Coronary artery (tissue), 2 donors: ENCODE measurements around the gene CNN3.

Experiments used
- DNase-seq: peaks from one replicate; pipeline ENCODE4 v3.0.0-alpha.2; 2017; ENCODE audit warnings: low spot score
- H3K27ac ChIP-seq, 2 donors: fragments of 200-600 bp; sonication (generic); one replicate each; pipeline ENCODE4 v1.5.1; 2016 to 2019
- H3K4me3 ChIP-seq: fragments of 200-600 bp; sonication (generic); 2 replicates; pipeline ENCODE4 v1.5.1; 2016; ENCODE audit warnings: mild to moderate bottlenecking, moderate library complexity
- TF ChIP-seq, protein P1 (sequence below): fragments of 200-600 bp; sonication (generic); IDR thresholded peaks from one replicate; pipeline ENCODE4 v1.5.1; 2019; ENCODE audit warnings: antibody characterized with exemption

The CNN3 gene

DNA sequence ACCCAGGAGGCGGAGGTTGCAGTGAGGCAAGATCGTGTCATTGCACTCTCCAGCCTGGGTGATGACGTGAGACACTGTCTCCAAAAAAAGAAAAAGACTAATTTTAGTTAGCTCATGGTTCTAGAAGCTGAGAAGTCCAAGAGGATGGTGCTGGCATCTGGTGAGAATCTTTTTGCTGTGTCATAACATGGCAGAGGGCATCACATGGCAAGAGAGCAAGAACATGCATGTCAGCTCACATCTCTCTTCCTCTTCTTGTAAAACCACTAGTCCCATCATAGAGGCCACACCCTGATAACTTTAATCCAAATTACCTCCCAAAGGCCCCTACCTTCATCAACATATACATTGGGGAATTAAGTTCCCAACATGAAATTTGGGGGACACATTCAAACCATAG is 13.8 kb upstream of the CNN3 start:
- Histone ChIP-seq H3K27ac (no peak overlapping the region), H3K4me3 (no peak overlapping the region)
- no peak for DNase-seq
- TF ChIP-seq, protein P1, sequence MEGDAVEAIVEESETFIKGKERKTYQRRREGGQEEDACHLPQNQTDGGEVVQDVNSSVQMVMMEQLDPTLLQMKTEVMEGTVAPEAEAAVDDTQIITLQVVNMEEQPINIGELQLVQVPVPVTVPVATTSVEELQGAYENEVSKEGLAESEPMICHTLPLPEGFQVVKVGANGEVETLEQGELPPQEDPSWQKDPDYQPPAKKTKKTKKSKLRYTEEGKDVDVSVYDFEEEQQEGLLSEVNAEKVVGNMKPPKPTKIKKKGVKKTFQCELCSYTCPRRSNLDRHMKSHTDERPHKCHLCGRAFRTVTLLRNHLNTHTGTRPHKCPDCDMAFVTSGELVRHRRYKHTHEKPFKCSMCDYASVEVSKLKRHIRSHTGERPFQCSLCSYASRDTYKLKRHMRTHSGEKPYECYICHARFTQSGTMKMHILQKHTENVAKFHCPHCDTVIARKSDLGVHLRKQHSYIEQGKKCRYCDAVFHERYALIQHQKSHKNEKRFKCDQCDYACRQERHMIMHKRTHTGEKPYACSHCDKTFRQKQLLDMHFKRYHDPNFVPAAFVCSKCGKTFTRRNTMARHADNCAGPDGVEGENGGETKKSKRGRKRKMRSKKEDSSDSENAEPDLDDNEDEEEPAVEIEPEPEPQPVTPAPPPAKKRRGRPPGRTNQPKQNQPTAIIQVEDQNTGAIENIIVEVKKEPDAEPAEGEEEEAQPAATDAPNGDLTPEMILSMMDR: no peak

DNA sequence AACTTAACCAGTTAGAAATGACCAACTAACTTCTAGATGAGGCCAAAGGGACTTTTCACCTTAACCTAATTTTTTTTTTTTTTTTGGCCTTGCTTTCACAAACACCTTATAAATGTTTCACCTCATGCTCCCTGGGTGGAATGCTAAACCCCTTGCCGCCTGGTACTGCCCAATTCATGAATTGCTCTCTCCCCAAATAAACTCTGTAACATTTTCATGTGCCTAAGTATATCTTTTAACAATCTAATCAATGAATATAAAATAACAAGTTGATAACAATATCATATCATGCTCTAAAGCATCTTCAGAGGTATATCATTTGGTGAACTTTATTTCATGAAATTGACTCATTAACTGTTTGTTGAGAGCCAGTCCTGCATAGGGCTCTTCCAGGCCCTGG is 10.9 kb upstream of the CNN3 start:
- TF ChIP-seq, protein P1: no peak
- peak overlapping the region in 1 of 2 donors; percentile 36 for H3K27ac ChIP-seq
- DNase-seq: no peak
- no peak overlapping the region for H3K4me3 ChIP-seq

DNA sequence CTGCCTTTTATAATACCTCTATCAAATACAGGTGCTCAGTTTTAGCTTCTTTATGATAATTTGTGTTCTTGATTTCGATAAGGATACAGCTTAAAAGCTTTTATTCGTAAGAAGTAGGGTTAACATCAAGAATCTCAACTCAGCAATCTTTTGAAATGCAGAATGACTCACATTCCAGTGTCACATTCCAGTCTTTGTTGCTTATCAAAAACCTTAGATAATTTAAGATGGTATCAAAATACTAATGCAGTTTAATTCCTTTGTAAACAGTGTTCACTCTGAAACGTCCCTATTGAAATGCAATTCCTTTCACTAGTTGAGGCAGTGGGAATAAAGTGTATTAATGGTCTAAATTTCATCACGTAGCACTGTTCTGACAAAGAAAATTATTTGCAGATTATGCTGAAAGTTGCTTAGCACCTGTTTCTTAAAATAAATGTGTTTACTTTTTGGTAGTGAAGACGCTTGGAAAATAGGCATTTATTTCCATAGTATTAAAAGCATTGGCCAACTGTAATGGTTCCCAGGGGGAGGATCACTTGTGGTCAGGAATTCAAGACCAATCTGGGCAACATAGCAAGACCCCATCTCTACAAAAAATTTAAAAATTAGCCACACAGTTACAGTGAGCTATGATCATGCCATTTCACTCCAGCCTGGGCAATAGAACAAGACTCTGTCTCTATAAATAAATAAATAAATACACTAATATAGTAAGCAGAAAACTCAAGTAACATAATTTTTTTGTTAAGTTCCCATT is 10.1 kb upstream of the CNN3 start:
- Histone ChIP-seq H3K27ac (peak overlapping the region; percentile 18 to 57), H3K4me3 (no peak overlapping the region)
- TF ChIP-seq, protein P1: no peak
- DNase-seq: no peak

DNA sequence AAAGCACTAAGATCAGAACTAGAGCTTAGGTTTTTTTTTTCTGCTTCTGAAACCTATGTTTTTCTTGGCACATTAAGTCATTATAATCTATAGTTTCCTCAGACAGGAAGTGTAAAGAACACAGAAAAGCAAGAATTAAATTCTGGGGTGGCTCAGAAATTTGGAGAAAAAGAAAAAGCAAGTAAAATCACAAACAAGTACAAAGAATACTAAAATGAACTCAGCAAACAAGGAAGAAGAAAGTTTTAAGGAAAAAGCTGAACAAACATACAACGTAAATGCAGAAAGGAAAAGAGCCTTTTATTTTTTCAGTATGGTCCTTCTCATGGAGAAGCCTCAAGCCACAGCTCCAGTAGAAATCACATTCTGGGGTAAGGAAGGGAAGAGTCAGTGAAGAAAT is 8.6 kb upstream of the CNN3 start:
- no peak overlapping the region for H3K4me3 ChIP-seq
- TF ChIP-seq, protein P1: no peak
- H3K27ac ChIP-seq: peak overlapping the region; percentile 18 to 57
- no peak for DNase-seq

DNA sequence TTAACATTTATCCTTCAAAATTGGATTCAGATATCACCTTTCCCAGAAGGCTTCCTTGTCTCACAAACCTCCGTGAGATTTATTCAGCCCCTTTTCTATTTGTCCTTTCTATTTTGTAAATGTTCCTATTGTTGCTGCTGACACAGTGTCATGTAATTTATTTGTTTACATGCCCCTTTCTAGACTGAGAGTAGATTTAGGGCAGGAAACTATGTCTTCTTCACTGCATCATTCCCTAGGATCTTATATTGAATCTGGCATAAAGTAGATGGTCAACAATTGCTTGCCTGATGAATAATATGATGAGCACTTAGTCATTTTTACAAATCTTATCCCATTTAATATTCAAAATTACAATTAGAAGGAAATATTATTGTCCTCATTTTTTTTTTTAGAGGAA is 8.1 kb upstream of the CNN3 start:
- Histone ChIP-seq H3K4me3 (no peak overlapping the region), H3K27ac (no peak overlapping the region)
- DNase-seq: no peak
- TF ChIP-seq, protein P1: no peak

DNA sequence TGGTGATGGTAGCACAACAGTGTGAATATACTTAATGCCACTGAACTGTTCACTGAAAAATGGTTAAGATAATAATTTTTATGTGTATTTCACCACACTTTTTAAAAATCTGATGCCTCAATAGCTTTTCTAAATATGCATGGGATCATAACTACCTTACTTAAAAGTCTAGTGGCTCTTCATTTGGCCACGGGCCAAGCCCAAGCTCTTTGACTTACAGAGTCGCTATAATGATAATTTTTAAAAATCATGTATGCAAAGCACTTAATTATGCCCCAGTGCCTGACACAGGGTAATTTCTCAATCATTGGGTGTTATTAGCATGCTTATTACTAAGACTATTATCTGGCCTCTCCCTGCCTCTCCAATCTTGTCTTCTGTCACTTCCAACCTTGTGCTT is 7.6 kb upstream of the CNN3 start:
- H3K4me3 ChIP-seq: no peak overlapping the region
- no peak overlapping the region for H3K27ac ChIP-seq
- no peak for DNase-seq
- TF ChIP-seq, protein P1: no peak

DNA sequence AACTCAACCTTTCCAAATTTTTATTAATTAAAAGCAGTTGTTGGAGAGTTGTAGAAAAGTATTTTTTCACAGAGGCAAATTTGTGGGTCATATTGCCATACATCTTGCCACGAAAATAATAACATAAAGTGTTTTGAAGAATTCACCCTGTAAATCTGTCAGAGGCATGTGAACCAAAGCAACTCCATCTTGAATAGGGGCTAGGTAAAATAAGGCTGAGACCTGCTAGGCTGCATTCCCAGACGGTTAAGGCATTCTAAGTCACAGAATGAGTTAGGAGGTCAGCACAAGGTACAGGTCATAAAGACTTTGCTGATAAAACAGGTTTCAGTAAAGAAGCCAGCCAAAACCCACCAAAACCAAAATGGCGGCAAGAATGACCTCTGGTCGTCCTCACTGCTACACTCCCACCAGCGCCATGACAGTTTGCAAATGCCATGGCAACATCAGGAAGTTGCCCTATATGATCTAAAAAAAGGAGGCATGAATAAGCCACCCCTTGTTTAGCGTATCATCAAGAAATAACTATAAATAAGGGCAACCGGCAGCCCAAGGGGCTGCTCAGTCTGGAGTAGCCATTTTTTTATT is 4.4 kb upstream of the CNN3 start:
- TF ChIP-seq, protein P1: no peak
- no peak for DNase-seq
- Histone ChIP-seq H3K27ac (no peak overlapping the region), H3K4me3 (no peak overlapping the region)
